ENCODE data around the gene ZER1. TPM values are rescaled to one million over a fixed set of nuclear protein-coding genes. Genes with fewer than 3 reads are reported as not detected.

The ZER1 gene
- total RNA-seq, 1 experiment from 2014 or later, result 15.2 TPM

DNA sequence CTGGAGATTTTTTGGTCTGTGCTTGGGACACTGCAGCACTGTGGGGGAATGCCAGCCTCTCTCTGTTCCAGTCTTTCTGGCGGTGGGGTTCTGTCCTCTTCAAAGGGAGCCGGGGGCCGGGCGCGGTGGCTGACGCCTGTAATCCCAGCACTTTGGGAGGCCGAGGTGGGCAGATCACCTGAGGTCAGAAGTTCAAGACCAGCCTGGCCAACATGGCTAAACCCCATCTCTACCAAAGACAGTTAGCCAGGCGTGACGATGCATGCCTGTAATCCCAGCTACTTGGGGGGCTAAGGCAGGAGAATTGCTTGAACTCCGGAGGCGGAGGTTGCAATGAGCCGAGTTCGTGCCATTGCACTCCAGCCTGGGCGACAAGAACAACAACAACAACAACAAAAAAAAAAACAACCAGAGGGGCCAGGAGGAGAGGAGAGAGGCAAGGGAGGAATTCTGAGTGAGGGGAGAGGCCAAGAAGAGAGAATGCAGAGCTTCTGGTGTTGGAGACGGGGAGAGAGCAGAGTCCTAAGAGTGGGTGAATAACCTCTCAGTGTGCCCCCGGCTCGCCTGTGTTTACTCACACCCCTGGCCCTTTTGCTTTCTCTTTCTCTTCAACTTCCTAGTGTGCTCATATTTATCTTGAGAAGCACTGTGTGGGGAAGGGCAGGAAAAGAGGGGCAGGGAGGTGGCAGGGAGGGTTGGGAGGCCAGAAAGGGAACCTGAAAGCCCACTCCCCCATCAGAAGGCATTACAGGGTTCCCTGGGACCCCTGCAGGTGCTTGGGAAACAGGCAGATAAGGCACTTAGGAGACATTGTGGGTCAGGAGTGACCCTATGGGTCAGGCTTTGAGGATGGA is 85.9 kb downstream of the ZER1 start:
- Mint-ChIP-seq H3K27ac (ENCODE audit: unreplicated experiment) (no peak overlapping the region), H3K9me3 (ENCODE audit: low read depth, unreplicated experiment) (no peaks in the 10 kb centered on the region), H3K36me3 (ENCODE audit: insufficient read depth, unreplicated experiment) (peaks cover 44% of the 10 kb centered on the region), H3K27me3 (ENCODE audit: unreplicated experiment) (no peaks in the 10 kb centered on the region), H3K4me1 (ENCODE audit: low read depth, unreplicated experiment) (peaks cover 35% of the 10 kb centered on the region), H3K4me3 (ENCODE audit: low read depth, unreplicated experiment) (peak overlapping the region; percentile 96)
- no TSS peak for BruUV-seq (replicated peaks)
- CTCF ChIA-PET, result no interaction called here
- intact Hi-C loops (cut with micrococcal nuclease; ENCODE audit: unreplicated experiment), result no loop called here
- no peak for TF ChIP-seq CTCF (IDR thresholded peaks at IDR 0.05; ENCODE audit: unreplicated experiment)
- DNase-seq, result no peak

DNA sequence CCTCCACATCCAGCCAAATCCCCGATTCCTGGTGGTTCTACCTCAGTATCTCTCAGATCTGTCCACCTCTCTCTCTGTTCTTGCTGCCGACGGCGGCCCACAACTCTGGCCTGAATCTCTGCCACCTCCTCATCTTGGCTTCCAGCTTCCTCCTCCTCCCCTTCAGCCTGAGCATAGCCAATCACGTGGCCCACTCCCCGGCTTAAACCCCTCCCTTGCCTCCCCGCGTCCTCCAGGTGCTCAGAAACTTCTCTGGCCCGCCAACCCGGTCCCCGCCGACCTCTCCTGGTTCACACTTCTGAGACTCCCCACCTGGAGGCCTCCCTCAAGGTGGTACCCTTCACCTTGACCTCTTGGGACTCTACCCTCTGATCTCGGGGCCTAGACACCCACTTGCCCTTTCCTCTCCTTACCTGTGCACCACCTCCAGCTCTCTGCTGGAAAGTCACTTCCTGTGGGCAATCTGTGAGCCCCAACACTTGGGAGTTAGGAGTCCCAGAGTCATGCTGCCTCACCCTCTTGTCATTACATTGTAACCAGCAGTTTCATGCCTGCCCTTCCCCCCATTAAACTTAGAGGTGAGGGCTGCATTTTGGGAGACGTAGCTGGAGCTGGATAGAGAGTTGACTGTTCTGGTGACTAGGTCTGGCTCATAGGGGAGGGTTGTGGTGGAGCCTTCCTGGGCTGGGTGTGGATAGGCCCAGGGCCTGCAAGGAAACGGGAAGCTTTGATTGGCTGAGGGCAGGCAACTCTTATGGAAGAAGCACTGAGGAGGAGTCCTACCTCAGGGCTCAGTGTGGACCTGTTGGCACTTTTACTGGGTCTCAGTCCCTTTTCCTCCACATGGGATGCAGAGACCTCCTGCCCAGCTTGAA is 87.2 kb downstream of the ZER1 start:
- no peak for TF ChIP-seq CTCF (IDR thresholded peaks at IDR 0.05; ENCODE audit: unreplicated experiment)
- intact Hi-C loops (cut with micrococcal nuclease; ENCODE audit: unreplicated experiment), result no loop called here
- CTCF ChIA-PET, result interaction anchor here (0.6 to 1.6 kb wide), 4 partner anchors 8 to 134 kb away, joined by 4 to 7 read pairs (median 6); partner anchors contain the start of genes ENDOG and PKN3
- peak; percentile 82 for DNase-seq
- H3K4me3 Mint-ChIP-seq (ENCODE audit: low read depth, unreplicated experiment), result peak overlapping the region; percentile 96
- H3K9me3 Mint-ChIP-seq (ENCODE audit: low read depth, unreplicated experiment), result no peaks in the 10 kb centered on the region
- H3K36me3 Mint-ChIP-seq (ENCODE audit: insufficient read depth, unreplicated experiment), result peaks cover 39% of the 10 kb centered on the region
- H3K4me1 Mint-ChIP-seq (ENCODE audit: low read depth, unreplicated experiment), result peaks cover 35% of the 10 kb centered on the region
- no TSS peak for BruUV-seq (replicated peaks)
- H3K27ac Mint-ChIP-seq (ENCODE audit: unreplicated experiment), result peak overlapping the region; percentile 93
- H3K27me3 Mint-ChIP-seq (ENCODE audit: unreplicated experiment), result no peaks in the 10 kb centered on the region

DNA sequence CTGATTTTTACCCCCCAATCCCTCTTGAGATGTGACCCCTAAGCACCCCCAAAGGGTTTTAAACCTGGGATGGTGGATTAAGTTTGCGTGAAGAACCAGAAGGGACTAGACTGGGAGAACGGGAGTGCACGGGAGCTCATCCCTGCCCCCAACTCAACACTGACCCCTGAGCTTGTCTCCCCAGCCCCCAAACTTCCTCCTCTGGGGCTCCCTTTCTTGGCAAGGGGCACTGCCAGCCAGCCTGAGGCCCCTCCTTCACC is 87.7 kb downstream of the ZER1 start:
- DNase-seq, result no peak
- no peak for TF ChIP-seq CTCF (IDR thresholded peaks at IDR 0.05; ENCODE audit: unreplicated experiment)
- Mint-ChIP-seq H3K9me3 (ENCODE audit: low read depth, unreplicated experiment) (no peaks in the 10 kb centered on the region), H3K27me3 (ENCODE audit: unreplicated experiment) (no peaks in the 10 kb centered on the region), H3K36me3 (ENCODE audit: insufficient read depth, unreplicated experiment) (peaks cover 36% of the 10 kb centered on the region), H3K4me1 (ENCODE audit: low read depth, unreplicated experiment) (peaks cover 35% of the 10 kb centered on the region), H3K4me3 (ENCODE audit: low read depth, unreplicated experiment) (peak overlapping the region; percentile 96), H3K27ac (ENCODE audit: unreplicated experiment) (peak overlapping the region; percentile 93)
- intact Hi-C loops (cut with micrococcal nuclease; ENCODE audit: unreplicated experiment), result no loop called here
- CTCF ChIA-PET, result interaction anchor here (0.6 to 1.6 kb wide), 4 partner anchors 8 to 134 kb away, joined by 4 to 7 read pairs (median 6); partner anchors contain the start of genes ENDOG and PKN3
- BruUV-seq (replicated peaks), result TSS peak; percentile 88

DNA sequence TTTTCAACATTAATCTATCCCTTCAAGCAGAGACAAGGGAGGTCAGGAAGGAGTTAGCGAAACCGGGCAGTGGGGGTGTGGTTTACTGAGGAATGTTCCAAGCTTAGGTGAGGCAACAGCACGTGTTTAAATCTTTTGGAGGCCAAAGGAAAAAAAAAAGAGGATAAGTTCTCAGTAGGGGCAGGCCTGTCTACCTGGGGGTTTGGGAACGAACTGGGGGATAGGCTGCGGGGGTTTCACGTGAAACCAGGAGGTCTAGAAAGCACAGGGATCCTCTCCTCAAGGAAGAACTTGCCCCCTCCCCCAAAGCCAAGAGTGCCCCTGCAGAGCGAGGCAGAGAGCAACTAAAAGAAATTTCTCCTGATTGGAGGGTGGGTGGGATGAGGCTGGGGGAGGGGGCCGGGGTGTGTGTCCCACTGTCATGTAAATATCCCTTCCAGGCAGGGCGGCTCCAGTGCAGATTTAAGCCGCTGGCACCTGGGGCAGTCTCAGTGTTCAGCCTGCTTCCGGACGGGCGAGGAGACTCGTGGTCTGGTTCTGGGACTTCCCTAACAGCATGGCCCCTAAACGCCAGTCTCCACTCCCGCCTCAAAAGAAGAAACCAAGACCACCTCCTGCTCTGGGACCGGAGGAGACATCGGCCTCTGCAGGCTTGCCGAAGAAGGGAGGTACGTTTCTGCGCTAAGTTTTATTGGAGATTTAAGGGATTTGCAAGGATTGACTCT is 88.2 kb downstream of the ZER1 start:
- CTCF ChIA-PET, result interaction anchor here (0.6 to 1.6 kb wide), 4 partner anchors 41 to 135 kb away, joined by 4 to 7 read pairs (median 5); partner anchors contain the start of gene ENDOG
- peak overlapping the region; percentile 96 for H3K4me3 Mint-ChIP-seq (ENCODE audit: low read depth, unreplicated experiment)
- no peaks in the 10 kb centered on the region for H3K27me3 Mint-ChIP-seq (ENCODE audit: unreplicated experiment)
- peaks cover 35% of the 10 kb centered on the region for H3K4me1 Mint-ChIP-seq (ENCODE audit: low read depth, unreplicated experiment)
- intact Hi-C loops (cut with micrococcal nuclease; ENCODE audit: unreplicated experiment), result no loop called here
- no peak for TF ChIP-seq CTCF (IDR thresholded peaks at IDR 0.05; ENCODE audit: unreplicated experiment)
- peak; percentile 47 for DNase-seq
- BruUV-seq (replicated peaks), result no TSS peak
- peak overlapping the region; percentile 93 for H3K27ac Mint-ChIP-seq (ENCODE audit: unreplicated experiment)
- peaks cover 33% of the 10 kb centered on the region for H3K36me3 Mint-ChIP-seq (ENCODE audit: insufficient read depth, unreplicated experiment)
- H3K9me3 Mint-ChIP-seq (ENCODE audit: low read depth, unreplicated experiment), result no peaks in the 10 kb centered on the region

Measured in Calu3 (cell line).